HL-60 (cell line): ENCODE results near the gene EHD4.

Source experiments
- DNase-seq, 2 experiments: peaks; one replicate each; pipeline ENCODE4 v3.0.0-alpha.2; 2010 to 2020; ENCODE audit warnings: low read depth in 1 of 2, low spot score in 1 of 2
- H3K27ac ChIP-seq: fragments of 250-450 bp; sonication (Bioruptor Pico); replicated peaks from 2 replicates; pipeline ENCODE4 v1.5.1; 2020; ENCODE audit warnings: mild to moderate bottlenecking, moderate library complexity
- H3K27me3 ChIP-seq: fragments of 250-450 bp; sonication (Bioruptor Pico); 2 replicates; pipeline ENCODE4 v1.5.1; 2021; ENCODE audit warnings: mild to moderate bottlenecking, moderate library complexity; ENCODE audit not compliant: insufficient read depth, poor library complexity, severe bottlenecking
- H3K4me3 ChIP-seq: replicated peaks from 2 replicates; pipeline ENCODE4 v1.5.1; 2011; ENCODE audit warnings: mild to moderate bottlenecking, control low read depth, low read length; ENCODE audit not compliant: insufficient read depth
- CTCF ChIP-seq: IDR thresholded peaks from one replicate; pipeline ENCODE4 v1.5.1; 2011; ENCODE audit warnings: low read length, control low read depth, inconsistent platforms; ENCODE audit not compliant: insufficient read depth
- GABPA ChIP-seq: IDR thresholded peaks from 2 replicates; pipeline ENCODE4 v1.6.1; 2012; ENCODE audit warnings: low read depth
- POLR2AphosphoS5 ChIP-seq: IDR thresholded peaks from 2 replicates; pipeline ENCODE4 v1.6.1; 2012; ENCODE audit warnings: low read depth
- REST ChIP-seq: IDR thresholded peaks from 2 replicates; pipeline ENCODE4 v1.6.1; 2012; ENCODE audit warnings: low read depth; ENCODE audit not compliant: insufficient replicate concordance
- SPI1 ChIP-seq: IDR thresholded peaks from 2 replicates; pipeline ENCODE4 v1.6.1; 2012; ENCODE audit warnings: low read depth, mild to moderate bottlenecking, borderline replicate concordance

The EHD4 gene

GRCh38 chr15:41869770-41870688 lies 102.3 kb downstream of the EHD4 start:
- DNase-seq: no peak
- no peak for TF ChIP-seq GABPA
- no peak for TF ChIP-seq POLR2AphosphoS5
- TF ChIP-seq CTCF: no peak
- no peak for TF ChIP-seq SPI1
- TF ChIP-seq REST: no peak
- no peaks in the 10 kb centered on the region for H3K27me3 ChIP-seq
- H3K4me3 ChIP-seq: no peak overlapping the region
- no peak overlapping the region for H3K27ac ChIP-seq

GRCh38 chr15:41868321-41868720 lies 104.0 kb downstream of the EHD4 start:
- Histone ChIP-seq H3K27ac (no peak overlapping the region), H3K27me3 (peaks cover 2% of the 10 kb centered on the region), H3K4me3 (no peak overlapping the region)
- DNase-seq: no peak
- no peak for TF ChIP-seq CTCF

- no peak for TF ChIP-seq SPI1
- TF ChIP-seq POLR2AphosphoS5: no peak
- no peak for TF ChIP-seq CTCF
- TF ChIP-seq REST: no peak
- TF ChIP-seq GABPA: no peak
- Histone ChIP-seq H3K4me3 (no peak overlapping the region), H3K27me3 (peaks cover 2% of the 10 kb centered on the region), H3K27ac (no peak overlapping the region)
- no peak for DNase-seq
These were observed 105.3 kb downstream of the EHD4 start for GRCh38 chr15:41866872-41867579.
